Mucosa of gallbladder (tissue), 1 donor: ENCODE measurements around the gene NDST4. TPM values are rescaled to one million over a fixed set of nuclear protein-coding genes. Genes with fewer than 3 reads are reported as not detected.

ENCODE experiments used
- DNase-seq: peaks from one replicate; pipeline ENCODE4 v3.0.0-alpha.2; 2020; ENCODE audit warnings: low spot score
- total RNA-seq: library from RNA; stranded (reverse); gene quantifications from one replicate; pipeline ENCODE4 v1.2.1, GENCODE V29; 2021
- donor health status: DM: no; HTN: no; CAD: no.

NDST4 gene
- total RNA-seq, result 0.40 TPM

- DNase-seq, result no peak
Observed at GRCh38 chr4:115113506-115114106, at the start of gene NDST4. Gene NDST4 (minus strand): TSS chr4:115113620. CDS start chr4:115077036, 36,584 bp downstream.

GRCh38 chr4:115159141-115159540, 45.7 kb upstream of the NDST4 start:
- no peak for DNase-seq

DNA sequence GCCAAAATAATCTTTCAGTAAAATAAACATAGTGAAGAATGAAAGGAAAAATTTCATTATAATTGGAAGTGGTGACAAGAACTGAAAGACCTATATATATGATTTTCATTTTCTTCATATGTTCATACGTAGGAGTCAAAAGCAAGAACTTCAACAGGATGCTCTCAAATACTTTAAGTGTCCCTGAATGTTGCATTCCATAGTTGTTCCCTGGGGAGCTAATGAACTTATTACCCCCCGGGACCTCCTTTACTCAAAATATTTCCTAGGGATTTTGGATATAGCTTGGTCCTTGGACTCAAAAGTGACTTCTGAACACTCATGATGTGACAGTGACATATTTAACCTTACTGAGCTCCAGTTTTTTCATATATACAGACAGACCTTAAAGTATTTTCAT, 44.9 kb upstream of the NDST4 start:
- no peak for DNase-seq

- no peak for DNase-seq
Observed at GRCh38 chr4:115154826-115155225, 41.4 kb upstream of the NDST4 start.

DNA sequence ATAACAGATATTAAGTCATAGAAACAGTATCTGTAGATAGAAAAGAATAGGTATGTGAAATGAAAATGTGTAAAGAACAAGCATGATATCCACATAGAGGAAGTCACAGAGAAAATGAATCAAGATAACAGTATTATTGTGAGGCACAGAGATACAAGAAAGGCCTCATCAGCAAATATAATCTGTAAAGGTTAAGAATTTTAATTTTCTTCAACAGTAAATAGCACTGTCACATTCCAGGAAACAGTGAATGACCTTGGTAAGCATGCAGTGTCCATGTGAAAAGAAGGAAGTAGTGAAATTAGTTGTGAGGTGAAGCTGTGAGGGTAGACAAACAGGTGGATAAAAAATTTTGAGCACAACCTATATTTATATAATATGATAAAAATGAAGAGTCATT, 39.5 kb upstream of the NDST4 start:
- DNase-seq, result no peak

DNA sequence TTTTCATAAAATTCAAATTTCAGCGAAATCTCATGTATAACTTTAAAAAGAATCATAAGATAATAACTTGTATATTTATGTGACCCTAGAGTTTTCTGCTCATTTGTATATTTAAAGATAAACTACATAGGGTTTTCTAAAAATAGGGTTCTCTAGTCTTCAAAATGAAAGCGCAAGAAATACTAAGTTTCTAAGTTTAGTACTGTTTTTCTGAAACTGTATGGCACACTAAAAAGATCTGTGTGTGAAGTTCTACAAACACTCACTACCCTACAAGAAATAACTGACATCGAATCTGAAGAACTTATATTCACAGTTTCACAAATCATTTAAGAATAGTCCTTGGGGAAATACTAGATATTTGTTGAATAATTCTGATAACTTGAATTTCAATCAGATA, 38.7 kb upstream of the NDST4 start:
- no peak for DNase-seq

DNA sequence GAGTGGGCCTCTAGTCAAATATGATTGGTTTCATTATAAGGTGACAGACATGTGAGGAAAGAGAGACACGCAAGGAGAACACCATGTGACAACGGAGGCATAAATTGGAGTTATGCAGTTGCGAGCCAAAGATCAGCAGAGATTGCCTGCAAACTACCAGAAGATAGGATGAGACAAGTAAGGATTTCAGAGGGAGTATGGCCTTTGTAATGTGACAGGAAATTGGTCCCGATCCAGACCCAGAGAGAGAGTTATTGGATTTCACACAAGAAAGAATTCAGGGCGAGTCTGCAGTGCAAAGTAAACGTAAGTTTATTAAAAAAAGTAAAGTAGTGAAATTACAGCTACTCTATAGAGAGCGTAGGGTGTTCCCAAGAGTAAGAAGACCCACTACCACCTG, 35.7 kb upstream of the NDST4 start:
- DNase-seq, result peak; percentile 63

GRCh38 chr4:115145393-115146160, 32.2 kb upstream of the NDST4 start:
- peak; percentile 13 for DNase-seq

- DNase-seq, result no peak
Observed at GRCh38 chr4:115128037-115128436, 14.6 kb upstream of the NDST4 start.

DNA sequence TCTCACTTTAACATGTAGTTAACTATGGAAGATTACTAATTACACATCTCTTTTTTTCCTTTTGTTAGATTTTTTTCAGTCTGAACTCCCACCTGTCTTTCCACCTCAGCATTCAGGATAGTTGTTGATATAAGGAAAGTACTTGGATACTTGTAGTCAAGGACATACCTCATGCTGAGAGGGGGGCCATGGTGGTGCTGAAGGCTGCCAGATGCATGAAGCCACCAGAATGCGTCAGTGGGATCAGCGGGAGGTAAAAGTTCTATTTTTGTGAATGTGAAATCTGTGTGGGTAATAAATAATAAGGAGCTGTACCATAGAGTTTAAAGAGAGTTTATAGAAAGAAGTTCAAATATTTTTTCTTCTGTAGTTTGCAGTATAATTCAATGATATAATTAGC, 13.1 kb upstream of the NDST4 start:
- DNase-seq, result no peak

- DNase-seq, result no peak
Observed at GRCh38 chr4:115121351-115122043, 8.1 kb upstream of the NDST4 start.

DNA sequence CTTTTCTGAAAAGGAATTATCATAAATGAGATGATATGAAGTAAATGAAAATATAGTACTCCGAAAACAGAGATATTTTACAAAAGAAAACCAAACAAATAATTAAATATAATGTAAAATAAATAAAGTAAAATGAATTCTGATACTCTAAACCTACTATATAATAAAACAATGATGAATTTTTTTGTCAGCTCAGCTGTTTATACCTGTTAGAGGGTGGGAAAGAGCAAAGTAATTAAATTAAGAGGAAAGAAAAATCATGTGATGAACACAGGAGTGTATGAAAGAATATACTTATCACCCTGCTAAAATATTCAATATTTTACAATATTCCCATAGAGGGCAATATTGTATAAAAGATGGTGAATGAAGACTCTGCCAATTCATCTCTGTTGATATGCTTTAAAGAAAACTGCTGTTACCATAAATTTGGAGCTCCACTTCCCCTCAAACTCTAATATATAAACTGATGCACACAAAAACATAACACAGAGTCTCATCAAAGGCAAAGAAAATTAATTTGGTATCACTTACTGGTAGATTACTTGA, 6.5 kb upstream of the NDST4 start:
- DNase-seq, result no peak

DNA sequence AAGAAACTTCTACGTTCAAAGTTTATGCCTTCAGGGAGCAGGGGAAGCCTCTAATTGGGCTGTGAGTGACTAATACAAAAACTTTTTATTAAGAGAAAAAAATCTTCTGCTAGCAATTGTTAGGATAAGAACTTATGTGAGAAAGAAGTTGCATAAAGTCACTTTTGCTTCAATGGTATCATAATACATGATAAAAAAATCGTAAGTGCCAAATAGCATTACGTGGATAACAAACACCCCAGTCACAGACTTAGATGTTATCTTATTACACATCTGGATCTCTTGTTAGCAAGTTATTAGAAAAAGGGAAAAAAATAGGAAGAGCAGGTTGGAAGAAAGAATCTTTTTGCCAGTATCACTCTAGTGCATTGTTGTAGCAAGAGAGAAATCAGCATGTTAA, 4.2 kb upstream of the NDST4 start:
- no peak for DNase-seq

DNA sequence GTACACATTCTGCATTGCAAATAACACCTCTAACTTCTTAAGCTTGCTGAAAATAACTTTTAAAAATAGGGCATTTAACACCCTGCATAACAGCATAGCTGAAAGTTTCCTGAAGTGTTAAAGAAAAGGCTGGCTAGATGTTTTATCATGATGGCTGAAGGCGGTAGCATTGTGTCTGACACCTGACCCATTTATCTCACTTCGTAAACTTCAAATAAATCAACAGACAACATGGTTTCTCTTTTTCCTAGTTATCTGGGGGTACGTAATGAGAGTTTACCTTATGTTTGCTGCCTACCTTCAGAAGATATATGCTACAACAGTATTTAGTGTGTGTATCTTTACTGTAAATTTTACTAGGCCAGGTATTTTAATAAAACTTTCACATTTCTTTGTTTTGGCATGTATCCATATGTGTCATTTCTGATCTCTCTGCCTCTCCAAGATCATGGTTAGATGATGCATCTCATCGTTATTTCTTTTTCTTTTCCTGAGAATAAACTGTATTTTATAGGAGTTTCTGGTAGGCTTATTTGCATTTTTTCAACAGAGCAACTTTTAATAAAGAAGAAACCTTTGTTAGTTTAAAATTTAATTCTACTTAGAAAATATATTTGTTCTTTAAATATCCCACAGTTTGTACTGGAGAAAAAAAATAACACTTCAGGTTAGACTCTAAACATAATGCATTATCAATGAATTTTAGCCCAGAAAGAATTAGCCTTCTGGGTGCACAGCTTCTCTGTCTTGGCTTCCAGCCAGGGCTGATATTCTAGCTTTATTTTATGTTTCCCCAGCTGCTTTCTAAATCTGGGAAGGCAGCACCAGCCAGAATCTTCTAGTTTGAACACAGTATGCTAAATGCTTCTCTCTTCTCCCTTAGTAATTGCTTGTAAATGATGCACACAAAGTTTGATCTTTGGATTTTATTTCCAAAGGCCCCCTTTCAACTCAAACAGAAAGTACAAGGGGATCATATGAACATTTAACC, 2.9 kb downstream of the NDST4 start:
- no peak for DNase-seq

- DNase-seq, result no peak
Observed at GRCh38 chr4:115108850-115109249, 4.6 kb downstream of the NDST4 start.

- DNase-seq, result no peak
Observed at GRCh38 chr4:115107411-115107810, 6.0 kb downstream of the NDST4 start.

GRCh38 chr4:115101675-115102074, 11.7 kb downstream of the NDST4 start:
- DNase-seq, result no peak

- DNase-seq, result no peak
Observed at GRCh38 chr4:115090483-115091075, 22.8 kb downstream of the NDST4 start.

GRCh38 chr4:115082633-115083032, 30.8 kb downstream of the NDST4 start:
- no peak for DNase-seq

- DNase-seq, result no peak
Observed at GRCh38 chr4:115076691-115077090, 36.7 kb downstream of the NDST4 start.

GRCh38 chr4:115058533-115058932, 54.9 kb downstream of the NDST4 start:
- DNase-seq, result no peak
